DND-41 (cell line): ENCODE measurements around the gene ARFIP1.

Source experiments
- EZH2 ChIP-seq: IDR thresholded peaks from 3 replicates; pipeline ENCODE4 v1.6.1; 2012; ENCODE audit warnings: borderline replicate concordance, low read depth, mild to moderate bottlenecking, moderate library complexity, low read length, inconsistent platforms; ENCODE audit not compliant: severe bottlenecking
- TF ChIP-seq, protein P1 (sequence below): IDR thresholded peaks from 2 replicates; pipeline ENCODE4 v1.5.1; 2012; ENCODE audit warnings: borderline replicate concordance, low read length, moderate library complexity, mild to moderate bottlenecking; ENCODE audit not compliant: poor library complexity, severe bottlenecking; ENCODE audit errors: extremely low read depth

DNA sequence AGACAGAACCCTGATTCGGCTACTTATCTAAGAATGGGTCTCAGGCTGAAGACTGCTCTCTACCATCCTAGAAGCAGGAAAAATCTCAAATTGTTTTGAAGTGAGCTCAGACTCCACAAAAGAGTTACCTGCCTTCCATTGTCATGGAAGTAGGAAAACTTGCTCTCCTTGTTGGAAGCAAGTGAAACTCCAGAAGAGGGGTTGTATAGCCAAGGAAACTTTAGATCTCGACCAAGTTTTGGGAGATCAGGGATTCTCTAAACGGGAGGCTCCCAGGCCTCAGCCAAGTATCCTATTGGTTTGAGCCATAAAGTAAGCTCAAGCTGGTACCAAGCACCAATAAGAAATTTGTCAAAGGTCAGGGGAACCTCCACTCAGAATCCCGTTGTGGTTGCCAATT is 147.2 kb downstream of the ARFIP1 start:
- TF ChIP-seq EZH2: no peak
- TF ChIP-seq, protein P1, sequence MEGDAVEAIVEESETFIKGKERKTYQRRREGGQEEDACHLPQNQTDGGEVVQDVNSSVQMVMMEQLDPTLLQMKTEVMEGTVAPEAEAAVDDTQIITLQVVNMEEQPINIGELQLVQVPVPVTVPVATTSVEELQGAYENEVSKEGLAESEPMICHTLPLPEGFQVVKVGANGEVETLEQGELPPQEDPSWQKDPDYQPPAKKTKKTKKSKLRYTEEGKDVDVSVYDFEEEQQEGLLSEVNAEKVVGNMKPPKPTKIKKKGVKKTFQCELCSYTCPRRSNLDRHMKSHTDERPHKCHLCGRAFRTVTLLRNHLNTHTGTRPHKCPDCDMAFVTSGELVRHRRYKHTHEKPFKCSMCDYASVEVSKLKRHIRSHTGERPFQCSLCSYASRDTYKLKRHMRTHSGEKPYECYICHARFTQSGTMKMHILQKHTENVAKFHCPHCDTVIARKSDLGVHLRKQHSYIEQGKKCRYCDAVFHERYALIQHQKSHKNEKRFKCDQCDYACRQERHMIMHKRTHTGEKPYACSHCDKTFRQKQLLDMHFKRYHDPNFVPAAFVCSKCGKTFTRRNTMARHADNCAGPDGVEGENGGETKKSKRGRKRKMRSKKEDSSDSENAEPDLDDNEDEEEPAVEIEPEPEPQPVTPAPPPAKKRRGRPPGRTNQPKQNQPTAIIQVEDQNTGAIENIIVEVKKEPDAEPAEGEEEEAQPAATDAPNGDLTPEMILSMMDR: no peak
